Measurements from ENCODE around the gene PTPRN2. TPM values are rescaled to one million over a fixed set of nuclear protein-coding genes. Genes with fewer than 3 reads are reported as not detected.

PTPRN2 gene
- total and polyA plus RNA-seq, 4 donors = 18.1 to 69.9 (median 50.4) TPM

DNA sequence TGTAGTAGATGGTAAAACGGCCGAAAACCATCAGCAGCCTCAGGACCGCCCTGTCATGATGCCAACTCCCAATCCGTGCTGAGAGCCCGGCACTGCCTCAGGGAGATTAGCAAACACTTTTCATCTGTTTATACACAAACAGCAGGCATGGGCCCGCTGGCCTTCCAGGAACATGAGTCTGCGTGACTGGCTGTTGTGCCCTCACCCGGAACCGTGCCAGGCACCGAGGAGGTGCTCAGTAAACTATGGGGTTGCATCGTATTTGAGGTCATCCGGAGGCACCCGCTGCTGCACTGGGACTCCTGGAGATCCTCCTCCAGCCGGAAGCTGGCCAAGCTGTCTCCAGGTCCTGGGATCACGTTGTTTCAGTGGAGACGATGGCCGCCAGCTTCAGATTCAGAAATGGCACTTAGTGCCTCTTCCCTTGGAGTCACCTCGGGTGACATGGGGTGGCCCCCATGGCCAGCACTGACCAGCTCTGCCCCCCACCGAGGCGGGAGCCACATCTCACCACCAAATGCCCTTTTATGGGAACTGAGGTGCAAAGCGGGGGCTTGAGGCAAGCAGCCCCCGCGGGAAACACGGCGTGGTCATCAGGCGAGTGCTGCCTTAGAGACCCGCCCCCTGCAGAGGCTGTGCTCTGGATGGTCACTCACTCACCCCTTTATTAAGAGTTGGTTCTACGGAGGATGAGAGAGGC, 585.9 kb downstream of the PTPRN2 start:
- Histone ChIP-seq H3K9me3 (ENCODE audit: control insufficient read depth, insufficient read depth, low read length) (no peaks in the 10 kb centered on the region), H3K4me3 (ENCODE audit: low read depth, low read length) (no peak overlapping the region), H3K36me3 (ENCODE audit: control insufficient read depth, insufficient read depth, low read length) (peaks cover 16% of the 10 kb centered on the region), H3K27ac (ENCODE audit: low read depth, low read length) (no peak overlapping the region), H3K27me3 (ENCODE audit: control insufficient read depth, insufficient read depth, low read length) (no peaks in the 10 kb centered on the region), H3K4me1 (ENCODE audit: control insufficient read depth, insufficient read depth, low read length) (peaks cover 30% of the 10 kb centered on the region)
- peak in 1 of 6 donors; percentile 49 for DNase-seq (ENCODE audit: low read depth in 4 of 6, low spot score in 6 of 6)
- 78% methylated on average over 18 of the region's 28 CpGs for WGBS (ENCODE audit: insufficient coverage)

DNA sequence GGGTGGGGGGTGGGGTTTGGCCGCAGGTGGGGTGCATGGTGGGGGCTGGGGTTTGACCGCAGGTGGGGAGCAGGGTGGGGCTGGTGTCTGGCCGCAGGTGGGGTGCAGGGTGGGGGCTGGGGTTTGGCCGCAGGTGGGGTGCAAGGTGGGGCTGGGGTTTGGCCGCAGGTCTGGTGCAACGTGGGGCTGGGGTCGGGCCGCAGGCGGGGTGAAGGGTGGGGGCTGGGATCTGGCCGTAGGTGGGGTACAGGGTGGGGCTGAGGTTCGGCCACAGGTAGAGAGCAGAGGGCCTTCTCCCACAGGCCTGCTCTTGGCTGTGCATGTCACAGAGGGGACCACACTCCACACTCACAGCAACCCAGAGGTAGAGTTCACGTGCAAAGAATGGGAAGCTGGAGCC, 586.6 kb downstream of the PTPRN2 start:
- Histone ChIP-seq H3K27ac (ENCODE audit: low read depth, low read length) (no peak overlapping the region), H3K4me1 (ENCODE audit: control insufficient read depth, insufficient read depth, low read length) (peaks cover 24% of the 10 kb centered on the region), H3K36me3 (ENCODE audit: control insufficient read depth, insufficient read depth, low read length) (peaks cover 16% of the 10 kb centered on the region), H3K27me3 (ENCODE audit: control insufficient read depth, insufficient read depth, low read length) (no peaks in the 10 kb centered on the region), H3K4me3 (ENCODE audit: low read depth, low read length) (no peak overlapping the region), H3K9me3 (ENCODE audit: control insufficient read depth, insufficient read depth, low read length) (no peaks in the 10 kb centered on the region)
- WGBS (ENCODE audit: insufficient coverage) = 98% methylated on average over 6 of the region's 12 CpGs
- no peak for DNase-seq (ENCODE audit: low read depth in 4 of 6, low spot score in 6 of 6)

- no peak overlapping the region for H3K4me3 ChIP-seq (ENCODE audit: low read depth, low read length)
- DNase-seq (ENCODE audit: low read depth in 4 of 6, low spot score in 6 of 6) = no peak
- no peak overlapping the region for H3K27ac ChIP-seq (ENCODE audit: low read depth, low read length)
- 60% methylated on average over 1 of the region's 6 CpGs for WGBS (ENCODE audit: insufficient coverage)
- H3K9me3 ChIP-seq (ENCODE audit: control insufficient read depth, insufficient read depth, low read length) = no peaks in the 10 kb centered on the region
- H3K36me3 ChIP-seq (ENCODE audit: control insufficient read depth, insufficient read depth, low read length) = peaks cover 16% of the 10 kb centered on the region
- H3K27me3 ChIP-seq (ENCODE audit: control insufficient read depth, insufficient read depth, low read length) = no peaks in the 10 kb centered on the region
- peaks cover 24% of the 10 kb centered on the region for H3K4me1 ChIP-seq (ENCODE audit: control insufficient read depth, insufficient read depth, low read length)
These were observed 587.5 kb downstream of the PTPRN2 start for GRCh38 chr7:158000160-158000559.

DNA sequence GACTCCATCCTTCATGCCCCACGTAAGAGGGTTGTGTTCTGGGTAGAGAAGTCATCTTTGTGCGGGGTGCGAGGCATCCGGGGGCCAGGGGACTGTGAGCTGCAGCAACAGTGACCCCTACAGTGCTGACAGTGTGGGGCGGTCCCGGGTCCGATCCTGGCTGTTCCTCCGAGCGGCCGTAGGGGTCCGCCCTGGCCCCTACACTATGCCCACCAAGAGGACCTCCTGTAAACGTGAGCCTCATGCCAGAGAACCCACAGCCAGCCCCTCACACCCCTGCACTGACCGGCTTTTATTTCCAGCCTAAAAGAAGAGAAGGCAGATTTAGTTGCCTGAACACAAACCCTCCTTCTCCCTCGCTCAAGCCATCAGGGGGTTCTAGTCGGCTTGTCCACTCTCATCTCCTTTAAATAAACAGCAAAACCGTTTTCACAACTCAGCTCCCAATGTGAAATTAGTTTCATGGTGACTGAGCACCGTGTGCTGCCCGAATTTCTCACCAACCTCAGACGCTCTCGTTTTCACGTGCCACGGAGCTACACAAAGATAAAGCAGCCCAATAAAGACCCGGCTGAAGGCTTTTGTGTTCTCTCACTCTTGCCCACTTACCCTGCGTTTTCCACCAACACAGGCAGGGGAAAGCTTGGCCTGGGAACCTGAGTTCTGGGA, 588.6 kb downstream of the PTPRN2 start:
- WGBS (ENCODE audit: insufficient coverage) = 54% methylated on average over 17 of the region's 24 CpGs
- Histone ChIP-seq H3K9me3 (ENCODE audit: control insufficient read depth, insufficient read depth, low read length) (no peaks in the 10 kb centered on the region), H3K27me3 (ENCODE audit: control insufficient read depth, insufficient read depth, low read length) (no peaks in the 10 kb centered on the region), H3K27ac (ENCODE audit: low read depth, low read length) (no peak overlapping the region), H3K4me3 (ENCODE audit: low read depth, low read length) (no peak overlapping the region), H3K4me1 (ENCODE audit: control insufficient read depth, insufficient read depth, low read length) (peaks cover 24% of the 10 kb centered on the region), H3K36me3 (ENCODE audit: control insufficient read depth, insufficient read depth, low read length) (peaks cover 16% of the 10 kb centered on the region)
- DNase-seq (ENCODE audit: low read depth in 4 of 6, low spot score in 6 of 6) = peak in 1 of 6 donors; percentile 51

DNA sequence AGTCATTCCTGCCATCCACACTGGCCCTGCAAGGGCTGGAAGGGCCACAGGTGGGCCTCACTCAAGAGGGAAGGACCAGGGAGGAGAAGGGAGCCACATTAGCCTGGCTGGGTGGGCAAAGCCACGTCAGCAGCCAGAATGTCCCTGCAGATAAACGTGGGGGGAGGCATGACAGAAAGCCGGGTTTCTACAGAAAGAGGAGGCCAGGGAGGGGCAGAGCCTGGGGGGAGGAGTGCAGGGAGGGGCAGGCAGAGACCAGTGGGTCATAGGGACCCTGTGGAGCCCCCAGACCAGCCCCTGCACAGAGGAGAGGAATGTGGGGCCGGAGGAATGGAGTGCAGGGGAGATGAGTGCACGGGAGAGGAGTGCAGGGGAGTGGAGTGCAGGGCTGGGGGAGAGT, 590.2 kb downstream of the PTPRN2 start:
- Histone ChIP-seq H3K9me3 (ENCODE audit: control insufficient read depth, insufficient read depth, low read length) (no peaks in the 10 kb centered on the region), H3K36me3 (ENCODE audit: control insufficient read depth, insufficient read depth, low read length) (peaks cover 14% of the 10 kb centered on the region), H3K27me3 (ENCODE audit: control insufficient read depth, insufficient read depth, low read length) (no peaks in the 10 kb centered on the region), H3K4me3 (ENCODE audit: low read depth, low read length) (no peak overlapping the region), H3K27ac (ENCODE audit: low read depth, low read length) (no peak overlapping the region), H3K4me1 (ENCODE audit: control insufficient read depth, insufficient read depth, low read length) (peaks cover 28% of the 10 kb centered on the region)
- DNase-seq (ENCODE audit: low read depth in 4 of 6, low spot score in 6 of 6) = no peak
- 48% methylated on average over 4 of the region's 5 CpGs for WGBS (ENCODE audit: insufficient coverage)

GRCh38 chr7:157997080-157997440, 590.6 kb downstream of the PTPRN2 start:
- H3K9me3 ChIP-seq (ENCODE audit: control insufficient read depth, insufficient read depth, low read length) = no peaks in the 10 kb centered on the region
- no peak overlapping the region for H3K4me3 ChIP-seq (ENCODE audit: low read depth, low read length)

GRCh38 chr7:157996359-157997079, 591.1 kb downstream of the PTPRN2 start:
- Histone ChIP-seq H3K9me3 (ENCODE audit: control insufficient read depth, insufficient read depth, low read length) (no peaks in the 10 kb centered on the region), H3K27me3 (ENCODE audit: control insufficient read depth, insufficient read depth, low read length) (no peaks in the 10 kb centered on the region), H3K36me3 (ENCODE audit: control insufficient read depth, insufficient read depth, low read length) (peaks cover 6% of the 10 kb centered on the region), H3K4me1 (ENCODE audit: control insufficient read depth, insufficient read depth, low read length) (peaks cover 23% of the 10 kb centered on the region), H3K27ac (ENCODE audit: low read depth, low read length) (no peak overlapping the region), H3K4me3 (ENCODE audit: low read depth, low read length) (no peak overlapping the region)
- WGBS (ENCODE audit: insufficient coverage) = 71% methylated on average over 14 of the region's 16 CpGs
- DNase-seq (ENCODE audit: low read depth in 4 of 6, low spot score in 6 of 6) = peak in 1 of 6 donors; percentile 56

More at GRCh38 chr7:157997080-157997440, 590.6 kb downstream of the PTPRN2 start:
- no peak for DNase-seq (ENCODE audit: low read depth in 4 of 6, low spot score in 6 of 6)
- peaks cover 11% of the 10 kb centered on the region for H3K36me3 ChIP-seq (ENCODE audit: control insufficient read depth, insufficient read depth, low read length)
- H3K27me3 ChIP-seq (ENCODE audit: control insufficient read depth, insufficient read depth, low read length) = no peaks in the 10 kb centered on the region
- H3K4me1 ChIP-seq (ENCODE audit: control insufficient read depth, insufficient read depth, low read length) = peaks cover 27% of the 10 kb centered on the region
- H3K27ac ChIP-seq (ENCODE audit: low read depth, low read length) = no peak overlapping the region
- WGBS (ENCODE audit: insufficient coverage) = 79% methylated on average over 8 of the region's 8 CpGs

- no peak overlapping the region for H3K4me3 ChIP-seq (ENCODE audit: low read depth, low read length)
- H3K27ac ChIP-seq (ENCODE audit: low read depth, low read length) = no peak overlapping the region
- peaks cover 3% of the 10 kb centered on the region for H3K36me3 ChIP-seq (ENCODE audit: control insufficient read depth, insufficient read depth, low read length)
- WGBS (ENCODE audit: insufficient coverage) = 100% methylated on average over 4 of the region's 6 CpGs
- H3K9me3 ChIP-seq (ENCODE audit: control insufficient read depth, insufficient read depth, low read length) = no peaks in the 10 kb centered on the region
- no peak for DNase-seq (ENCODE audit: low read depth in 4 of 6, low spot score in 6 of 6)
- H3K27me3 ChIP-seq (ENCODE audit: control insufficient read depth, insufficient read depth, low read length) = no peaks in the 10 kb centered on the region
- peaks cover 27% of the 10 kb centered on the region for H3K4me1 ChIP-seq (ENCODE audit: control insufficient read depth, insufficient read depth, low read length)
These were observed 591.8 kb downstream of the PTPRN2 start for GRCh38 chr7:157995815-157996214.

DNA sequence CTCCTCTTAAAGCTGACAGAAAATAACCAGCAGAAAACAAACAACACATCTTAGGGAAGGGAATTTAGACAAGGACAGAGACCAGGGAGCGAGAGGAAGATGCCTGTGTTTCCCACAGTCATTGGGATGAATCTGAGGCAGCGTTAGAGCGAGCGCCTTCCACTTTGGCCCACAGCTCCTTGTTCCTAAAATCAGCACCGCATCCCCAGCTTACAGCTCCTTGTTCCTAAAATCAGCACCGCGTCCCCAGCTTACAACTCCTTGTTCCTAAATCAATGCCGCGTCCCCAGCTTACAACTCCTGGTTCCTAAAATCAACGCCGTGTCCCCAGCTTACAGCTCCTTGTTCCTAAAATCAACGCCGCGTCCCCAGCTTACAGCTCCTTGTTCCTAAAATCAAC, 593.3 kb downstream of the PTPRN2 start:
- H3K36me3 ChIP-seq (ENCODE audit: control insufficient read depth, insufficient read depth, low read length) = peaks cover 3% of the 10 kb centered on the region
- no peaks in the 10 kb centered on the region for H3K27me3 ChIP-seq (ENCODE audit: control insufficient read depth, insufficient read depth, low read length)
- DNase-seq (ENCODE audit: low read depth in 4 of 6, low spot score in 6 of 6) = no peak
- H3K4me3 ChIP-seq (ENCODE audit: low read depth, low read length) = no peak overlapping the region
- WGBS (ENCODE audit: insufficient coverage) = 81% methylated on average over 11 of the region's 14 CpGs
- peaks cover 31% of the 10 kb centered on the region for H3K4me1 ChIP-seq (ENCODE audit: control insufficient read depth, insufficient read depth, low read length)
- H3K9me3 ChIP-seq (ENCODE audit: control insufficient read depth, insufficient read depth, low read length) = no peaks in the 10 kb centered on the region
- H3K27ac ChIP-seq (ENCODE audit: low read depth, low read length) = no peak overlapping the region
